Activated naive CD8-positive, alpha-beta T cell treated with anti-CD3 and anti-CD28 coated beads, Interleukin-2, amount 10 ng/mL, durations not matched to agents 7 days and 5 days (primary cell): Measurements from ENCODE around the gene GYPC. TPM values are rescaled to one million over a fixed set of nuclear protein-coding genes. Genes with fewer than 3 reads are reported as not detected.

Experiments
- ATAC-seq: fragments of 150-1000 bp; cut with Tn5 transposase; one replicate; pipeline ENCODE4 v1.10.0; 2021; ENCODE audit warnings: low read depth, moderate library complexity
- POLR2A ChIA-PET: fragments of 350-600 bp; sonication (Branson Sonifier 250); formaldehyde crosslinking; loops from one replicate; lab custom pipeline; 2021; ENCODE audit warnings: antibody characterized with exemption; lab: Charles Lee
- DNase-seq: peaks from one replicate; pipeline ENCODE4 v3.0.0; 2021
- H3K27ac Mint-ChIP-seq: one replicate; pipeline ENCODE4 v1.8.0; 2022; ENCODE audit warnings: mild to moderate bottlenecking, mixed read lengths
- H3K27me3 Mint-ChIP-seq: one replicate; pipeline ENCODE4 v1.8.0; 2022; ENCODE audit warnings: mild to moderate bottlenecking, moderate library complexity, mixed read lengths
- H3K36me3 Mint-ChIP-seq: one replicate; pipeline ENCODE4 v1.8.0; 2021; ENCODE audit warnings: mild to moderate bottlenecking, mixed read lengths
- H3K4me1 Mint-ChIP-seq: one replicate; pipeline ENCODE4 v1.8.0; 2021; ENCODE audit warnings: mixed read lengths
- H3K4me3 Mint-ChIP-seq: one replicate; pipeline ENCODE4 v1.8.0; 2022; ENCODE audit warnings: mild to moderate bottlenecking, moderate library complexity, mixed read lengths
- H3K9me3 Mint-ChIP-seq: one replicate; pipeline ENCODE4 v1.8.0; 2021; ENCODE audit warnings: mixed read lengths
- total RNA-seq, 2 experiments: library from RNA; stranded (reverse); gene quantifications; one replicate each; pipeline ENCODE4 v1.2.3, GENCODE V29; 2021

GYPC gene
- total RNA-seq, 2 experiments from 2014 or later, result 132 to 137 TPM

DNA sequence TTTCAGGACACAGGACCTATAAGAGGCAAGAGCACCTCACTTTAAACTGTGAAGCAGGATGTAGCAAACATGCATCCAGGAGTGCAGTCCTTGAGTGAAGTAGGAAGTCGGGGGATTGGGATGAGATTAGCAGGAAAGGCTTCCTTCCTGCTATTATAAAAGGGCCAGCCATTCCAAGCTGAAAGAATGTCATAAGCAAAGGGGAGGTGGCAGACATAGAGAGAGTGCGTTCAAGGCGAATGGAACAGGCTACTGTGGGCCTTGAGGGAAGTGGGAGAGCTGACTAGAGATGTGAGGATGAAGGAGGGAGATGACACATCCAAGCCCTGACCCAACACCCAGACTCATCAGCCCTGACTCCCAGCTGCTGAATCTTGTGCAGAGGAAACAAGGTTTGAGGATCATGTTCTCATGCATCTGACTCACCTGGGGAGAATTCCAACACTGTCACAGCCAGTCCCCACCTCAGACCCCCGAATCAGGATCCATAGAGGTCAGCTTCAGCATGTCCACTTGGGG, 63.9 kb downstream of the GYPC start:
- H3K36me3 Mint-ChIP-seq, result peaks cover under 1% of the 10 kb centered on the region
- H3K9me3 Mint-ChIP-seq, result peaks cover 8% of the 10 kb centered on the region
- POLR2A ChIA-PET, result no interaction called here
- ATAC-seq (no peak), DNase-seq (no peak)
- H3K27ac Mint-ChIP-seq, result no peak overlapping the region
- no peaks in the 10 kb centered on the region for H3K27me3 Mint-ChIP-seq
- H3K4me1 Mint-ChIP-seq, result no peaks in the 10 kb centered on the region
- H3K4me3 Mint-ChIP-seq, result no peak overlapping the region

DNA sequence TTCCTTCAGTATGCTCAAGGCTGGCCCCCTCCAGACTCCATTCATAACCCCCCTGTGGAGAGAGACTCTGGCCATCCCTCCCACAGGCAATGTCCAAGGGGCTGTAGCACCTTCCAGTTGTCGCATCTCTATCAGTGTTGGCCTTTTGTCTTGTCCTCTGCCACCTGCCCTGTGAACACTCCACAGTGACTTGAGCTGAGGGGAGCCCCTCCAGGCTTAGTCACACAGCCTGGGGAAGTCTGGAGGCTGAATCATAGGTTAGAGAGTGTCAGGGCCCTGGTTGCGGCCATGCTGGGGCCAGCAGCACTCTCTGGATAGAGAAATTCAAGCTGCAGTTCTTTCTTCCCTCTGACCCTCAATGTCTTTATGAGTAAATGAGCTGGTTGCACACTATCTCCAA, 64.7 kb downstream of the GYPC start:
- Mint-ChIP-seq H3K9me3 (peaks cover 14% of the 10 kb centered on the region), H3K36me3 (peaks cover 5% of the 10 kb centered on the region), H3K27me3 (no peaks in the 10 kb centered on the region), H3K4me3 (no peak overlapping the region), H3K27ac (no peak overlapping the region), H3K4me1 (no peaks in the 10 kb centered on the region)
- POLR2A ChIA-PET, result no interaction called here
- DNase-seq (no peak), ATAC-seq (no peak)

DNA sequence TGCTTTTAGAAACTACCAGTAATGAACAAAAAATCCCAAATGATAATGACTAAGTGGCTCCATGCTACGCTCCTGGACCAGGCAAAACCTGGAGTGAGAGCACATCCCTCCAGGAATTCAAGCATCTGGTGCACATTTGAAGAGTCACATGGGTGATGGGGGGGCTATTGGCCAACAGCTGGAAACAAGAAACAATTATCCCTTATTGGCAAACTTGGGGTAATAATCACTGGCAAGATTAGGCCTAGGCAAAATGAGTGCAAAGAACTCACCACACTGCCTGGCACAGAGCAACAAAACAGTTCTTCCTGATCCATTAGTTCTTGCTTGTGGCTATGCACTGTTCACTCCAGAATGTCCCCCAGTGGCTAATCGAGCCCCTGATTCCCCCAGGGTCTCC, 66.1 kb downstream of the GYPC start:
- ATAC-seq (no peak), DNase-seq (no peak)
- H3K4me3 Mint-ChIP-seq, result no peak overlapping the region
- POLR2A ChIA-PET, result no interaction called here
- H3K9me3 Mint-ChIP-seq, result peaks cover 17% of the 10 kb centered on the region
- peaks cover 5% of the 10 kb centered on the region for H3K36me3 Mint-ChIP-seq
- no peak overlapping the region for H3K27ac Mint-ChIP-seq
- no peaks in the 10 kb centered on the region for H3K4me1 Mint-ChIP-seq
- peaks cover 7% of the 10 kb centered on the region for H3K27me3 Mint-ChIP-seq

GRCh38 chr2:126722546-126722945, 66.6 kb downstream of the GYPC start:
- peaks cover 7% of the 10 kb centered on the region for H3K27me3 Mint-ChIP-seq
- no peak overlapping the region for H3K4me3 Mint-ChIP-seq
- POLR2A ChIA-PET, result no interaction called here
- no peak overlapping the region for H3K27ac Mint-ChIP-seq
- H3K4me1 Mint-ChIP-seq, result no peaks in the 10 kb centered on the region
- DNase-seq (no peak), ATAC-seq (no peak)
- peaks cover 17% of the 10 kb centered on the region for H3K9me3 Mint-ChIP-seq
- H3K36me3 Mint-ChIP-seq, result peaks cover 5% of the 10 kb centered on the region

DNA sequence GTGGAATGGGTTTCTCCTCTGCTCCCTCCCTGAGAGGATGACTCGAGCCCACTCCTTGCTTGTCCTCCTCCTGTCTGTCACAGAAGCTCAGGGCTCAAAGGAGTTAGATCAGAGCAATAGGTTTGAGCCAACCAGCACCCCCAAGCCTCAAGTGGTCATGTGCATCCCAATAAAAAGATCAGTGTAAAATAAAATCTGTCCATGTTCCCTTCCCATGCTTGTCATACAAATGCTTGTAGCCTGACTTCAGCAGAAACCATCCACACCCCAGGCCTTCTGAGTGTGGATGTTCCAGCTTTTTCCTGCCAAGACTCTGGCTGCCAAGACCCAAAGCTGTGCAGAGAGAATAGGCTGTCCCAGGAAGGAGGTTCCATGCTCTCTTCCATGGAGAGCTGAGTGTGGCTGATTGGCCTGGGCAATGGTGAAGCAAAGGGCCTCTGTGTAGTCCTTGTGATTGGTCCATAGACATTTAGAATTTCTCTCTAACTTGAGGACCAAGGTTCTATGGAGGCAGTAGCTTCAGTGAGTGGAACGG, 67.4 kb downstream of the GYPC start:
- POLR2A ChIA-PET, result no interaction called here
- peaks cover 7% of the 10 kb centered on the region for H3K27me3 Mint-ChIP-seq
- H3K36me3 Mint-ChIP-seq, result peaks cover 5% of the 10 kb centered on the region
- H3K4me3 Mint-ChIP-seq, result no peak overlapping the region
- ATAC-seq (no peak), DNase-seq (no peak)
- H3K9me3 Mint-ChIP-seq, result peaks cover 17% of the 10 kb centered on the region
- no peak overlapping the region for H3K27ac Mint-ChIP-seq
- H3K4me1 Mint-ChIP-seq, result no peaks in the 10 kb centered on the region

GRCh38 chr2:126725580-126725979, 69.6 kb downstream of the GYPC start:
- Mint-ChIP-seq H3K36me3 (peaks cover 5% of the 10 kb centered on the region), H3K9me3 (peaks cover 17% of the 10 kb centered on the region), H3K4me3 (no peak overlapping the region), H3K27me3 (peaks cover 7% of the 10 kb centered on the region), H3K4me1 (no peaks in the 10 kb centered on the region), H3K27ac (no peak overlapping the region)
- POLR2A ChIA-PET, result no interaction called here
- no peak for ATAC-seq
- DNase-seq, result no peak

GRCh38 chr2:126729896-126730295, 73.9 kb downstream of the GYPC start:
- peaks cover 5% of the 10 kb centered on the region for H3K36me3 Mint-ChIP-seq
- H3K9me3 Mint-ChIP-seq, result peaks cover 9% of the 10 kb centered on the region
- peaks cover 7% of the 10 kb centered on the region for H3K27me3 Mint-ChIP-seq
- DNase-seq, result no peak
- no peak overlapping the region for H3K27ac Mint-ChIP-seq
- H3K4me3 Mint-ChIP-seq, result no peak overlapping the region
- POLR2A ChIA-PET, result no interaction called here
- ATAC-seq, result no peak
- H3K4me1 Mint-ChIP-seq, result no peaks in the 10 kb centered on the region

- no peaks in the 10 kb centered on the region for H3K36me3 Mint-ChIP-seq
- no peaks in the 10 kb centered on the region for H3K4me1 Mint-ChIP-seq
- H3K9me3 Mint-ChIP-seq, result peaks cover 2% of the 10 kb centered on the region
- H3K27me3 Mint-ChIP-seq, result peaks cover 7% of the 10 kb centered on the region
- no peak overlapping the region for H3K4me3 Mint-ChIP-seq
- ATAC-seq (no peak), DNase-seq (no peak)
- POLR2A ChIA-PET, result no interaction called here
- no peak overlapping the region for H3K27ac Mint-ChIP-seq
Measured at GRCh38 chr2:126730655-126731054, 74.7 kb downstream of the GYPC start.

- H3K27me3 Mint-ChIP-seq, result peaks cover 5% of the 10 kb centered on the region
- DNase-seq (no peak), ATAC-seq (no peak)
Measured at GRCh38 chr2:126731353-126731752, 75.4 kb downstream of the GYPC start.

DNA sequence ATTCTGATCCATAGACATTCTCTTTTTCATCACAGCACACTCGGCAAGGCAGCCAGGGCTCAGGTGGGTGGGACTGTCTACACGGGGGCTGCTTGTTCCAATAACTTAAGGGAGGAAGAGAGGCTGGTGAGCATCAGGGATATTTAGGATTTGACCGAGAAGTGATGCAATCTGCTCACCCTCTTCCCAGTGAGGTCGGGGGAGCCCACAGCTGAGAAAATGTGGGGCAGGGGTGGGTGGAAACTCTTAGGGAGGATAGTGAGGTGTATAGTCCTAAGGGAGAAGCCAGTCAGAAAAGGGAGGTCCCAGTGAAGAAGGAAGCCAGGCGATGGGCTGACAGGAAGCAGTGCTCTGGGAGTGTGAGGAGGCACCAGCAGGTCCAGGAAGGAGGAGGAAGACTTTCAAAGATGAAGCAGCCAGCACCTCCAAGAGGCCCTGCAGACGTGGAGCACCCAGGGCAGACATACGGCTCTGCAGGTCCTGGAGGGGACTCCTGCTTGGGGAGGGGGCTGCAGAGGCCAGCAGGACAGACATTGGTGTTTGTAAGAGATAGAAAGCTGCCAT, 76.8 kb downstream of the GYPC start:
- no peaks in the 10 kb centered on the region for H3K9me3 Mint-ChIP-seq
- POLR2A ChIA-PET, result no interaction called here
- peaks cover 2% of the 10 kb centered on the region for H3K4me1 Mint-ChIP-seq
- no peaks in the 10 kb centered on the region for H3K27me3 Mint-ChIP-seq
- no peak for DNase-seq
- peak overlapping the region; percentile 19 for H3K27ac Mint-ChIP-seq
- no peak overlapping the region for H3K4me3 Mint-ChIP-seq
- no peaks in the 10 kb centered on the region for H3K36me3 Mint-ChIP-seq
- ATAC-seq, result no peak

More at GRCh38 chr2:126731353-126731752, 75.4 kb downstream of the GYPC start:
- Mint-ChIP-seq H3K9me3 (no peaks in the 10 kb centered on the region), H3K36me3 (no peaks in the 10 kb centered on the region), H3K4me1 (peaks cover 2% of the 10 kb centered on the region), H3K27ac (no peak overlapping the region), H3K4me3 (no peak overlapping the region)
- POLR2A ChIA-PET, result no interaction called here

GRCh38 chr2:126733795-126734194, 77.8 kb downstream of the GYPC start:
- H3K36me3 Mint-ChIP-seq, result no peaks in the 10 kb centered on the region

GRCh38 chr2:126736133-126736874, 80.3 kb downstream of the GYPC start:
- DNase-seq, result no peak
- H3K36me3 Mint-ChIP-seq, result no peaks in the 10 kb centered on the region
- peaks cover under 1% of the 10 kb centered on the region for H3K27me3 Mint-ChIP-seq
- peaks cover 2% of the 10 kb centered on the region for H3K4me1 Mint-ChIP-seq
- POLR2A ChIA-PET, result no interaction called here
- no peak for ATAC-seq
- H3K4me3 Mint-ChIP-seq, result no peak overlapping the region
- peaks cover 3% of the 10 kb centered on the region for H3K9me3 Mint-ChIP-seq
- H3K27ac Mint-ChIP-seq, result no peak overlapping the region

More at GRCh38 chr2:126733795-126734194, 77.8 kb downstream of the GYPC start:
- DNase-seq (no peak), ATAC-seq (no peak)
- POLR2A ChIA-PET, result no interaction called here
- Mint-ChIP-seq H3K27me3 (no peaks in the 10 kb centered on the region), H3K9me3 (peaks cover 1% of the 10 kb centered on the region), H3K4me1 (peaks cover 2% of the 10 kb centered on the region), H3K27ac (no peak overlapping the region), H3K4me3 (no peak overlapping the region)

DNA sequence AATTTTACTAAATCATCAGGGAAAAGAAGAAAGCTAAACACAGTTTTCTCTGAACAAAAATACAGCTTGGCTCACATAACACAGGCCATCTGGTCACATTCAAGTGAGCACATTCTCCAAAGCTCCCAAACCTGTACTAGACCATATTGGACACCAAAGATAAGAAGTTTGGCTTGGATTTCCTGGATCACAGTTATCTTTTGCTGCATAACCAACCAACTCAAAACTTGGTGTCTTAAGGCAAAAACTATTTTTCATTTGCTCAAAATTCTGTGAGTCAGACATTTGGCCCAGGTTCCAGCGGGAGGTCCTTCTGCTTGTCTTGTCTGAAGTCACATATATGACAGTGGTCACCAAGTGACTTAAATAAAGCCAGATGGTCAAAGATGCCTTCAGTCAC, 83.2 kb downstream of the GYPC start:
- H3K36me3 Mint-ChIP-seq, result no peaks in the 10 kb centered on the region
- H3K4me3 Mint-ChIP-seq, result no peak overlapping the region
- peaks cover 5% of the 10 kb centered on the region for H3K9me3 Mint-ChIP-seq
- DNase-seq, result no peak
- H3K27me3 Mint-ChIP-seq, result peaks cover 2% of the 10 kb centered on the region
- POLR2A ChIA-PET, result no interaction called here
- no peak overlapping the region for H3K27ac Mint-ChIP-seq
- ATAC-seq, result no peak
- H3K4me1 Mint-ChIP-seq, result peaks cover 2% of the 10 kb centered on the region

DNA sequence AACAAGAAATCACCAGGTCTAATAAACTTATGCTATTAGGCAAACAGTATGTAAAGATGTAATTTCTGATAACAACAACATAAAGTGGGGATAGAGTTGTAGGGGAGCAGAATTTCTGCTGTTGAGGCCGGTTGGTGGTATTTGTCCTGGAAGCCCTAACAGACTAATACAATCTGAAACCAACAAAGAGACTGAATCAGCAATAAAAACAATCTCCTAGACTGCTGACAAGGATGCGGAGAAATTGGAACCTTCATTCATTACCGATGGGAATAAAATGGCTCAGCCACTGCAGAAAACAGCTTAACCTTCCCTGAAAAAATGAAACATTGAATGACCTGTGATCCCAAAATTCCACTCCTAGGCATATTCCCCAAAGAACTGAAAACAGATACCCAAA, 88.7 kb downstream of the GYPC start:
- DNase-seq (no peak), ATAC-seq (no peak)
- no peak overlapping the region for H3K4me3 Mint-ChIP-seq
- POLR2A ChIA-PET, result no interaction called here
- H3K36me3 Mint-ChIP-seq, result no peaks in the 10 kb centered on the region
- H3K27me3 Mint-ChIP-seq, result peaks cover 2% of the 10 kb centered on the region
- H3K4me1 Mint-ChIP-seq, result peaks cover 6% of the 10 kb centered on the region
- H3K9me3 Mint-ChIP-seq, result peaks cover 2% of the 10 kb centered on the region
- H3K27ac Mint-ChIP-seq, result no peak overlapping the region
